Motor neuron (in vitro differentiated cells): ENCODE data around the gene PORCN. TPM values are rescaled to one million over a fixed set of nuclear protein-coding genes. Genes with fewer than 3 reads are reported as not detected.
"Not testable (repeated sequence)": the region's sequence is repeated elsewhere in the genome, so short reads cannot be mapped to it uniquely, and the experiment has no call there.

Experiments
- ATAC-seq, 8 experiments: fragments of 200-7000 bp; cut with Tn5 transposase; replicated peaks in 6 of 8; 2 replicates each; pipeline ENCODE4 v1.8.0; 2021; ENCODE audit warnings: mild to moderate bottlenecking in 8 of 8, moderate library complexity in 8 of 8
- H3K27ac ChIP-seq, 2 donors: fragments of 250-450 bp; sonication (Bioruptor Pico); 2 replicates each; pipeline ENCODE4 v1.9.0; 2021; ENCODE audit warnings: antibody characterized with exemption in 2 of 2, mild to moderate bottlenecking in 2 of 2, moderate library complexity in 1 of 2
- H3K4me1 ChIP-seq, 2 donors: fragments of 250-450 bp; sonication (Bioruptor Pico); replicated peaks in 1 of 2; 2 replicates each; pipeline ENCODE4 v1.6.1; 2021; ENCODE audit warnings: antibody characterized with exemption in 2 of 2, mild to moderate bottlenecking in 2 of 2, moderate library complexity in 1 of 2
- H3K4me3 ChIP-seq, 5 donors: fragments of 250-450 bp; sonication (Bioruptor Pico); 2 replicates each; pipeline ENCODE4 v1.9.0; 2021; ENCODE audit warnings: antibody characterized with exemption in 5 of 5, mild to moderate bottlenecking in 5 of 5, moderate library complexity in 4 of 5
- WGBS, 10 experiments: fragments of 450-650 bp; shearing (Covaris generic); methylation state at CpG; one replicate each; pipeline ENCODE4 v1.0.0; 2022; 5-methylcytosine and 5-hydroxymethylcytosine counted together
- in situ Hi-C, 9 experiments: fragments of 400-800 bp; cut with MboI; loops; one replicate each; pipeline ENCODE4 v1.15.0; 2021; ENCODE audit warnings: low sequenced_read_pairs in 9 of 9, low pct_unique_long_range_greater_than_20kb in 2 of 9; ENCODE audit not compliant: unreplicated experiment in 9 of 9
- total RNA-seq, 8 experiments: library from RNA; unstranded; fragments of 300-600 nt; gene quantifications; 2 replicates each; pipeline versions ENCODE4 v1.2.3 to v1.2.4, GENCODE V29; 2022

PORCN gene
- total RNA-seq, 8 experiments from 2014 or later: 7.7 to 19.5 (median 14.2) TPM

GRCh38 chrX:48539345-48540027, 30.7 kb downstream of the PORCN start, which contains the start of gene TBC1D25:
TSS of gene TBC1D25 (plus strand) at chrX:48539714. CDS start at chrX:48539798, 84 bp downstream.
- peak; percentile 85 to 93 (median 90) for ATAC-seq
- in situ Hi-C loops: no loop called here
- peaks cover 3 to 8% of the 10 kb centered on the region in 2 donors for H3K4me1 ChIP-seq
- H3K4me3 ChIP-seq: peak within 1 kb of the TSS; percentile 49 to 54 (median 52)
- 0 to 40% methylated on average over 1 to 2 of the region's 59 CpGs; no CpG with 5 or more reads in 8 of the 10 experiments for WGBS, 10 experiments
- H3K27ac ChIP-seq: peak within 1 kb of the TSS; percentile 86 to 88

GRCh38 chrX:48540028-48540375, 31.2 kb downstream of the PORCN start:
- H3K4me1 ChIP-seq: peaks cover 3 to 8% of the 10 kb centered on the region in 2 donors
- peak in 2 of 8 experiments; percentile 42 to 45 for ATAC-seq
- in situ Hi-C loops: no loop called here
- H3K4me3 ChIP-seq: peak overlapping the region; percentile 49 to 54 (median 52)
- H3K27ac ChIP-seq: peak overlapping the region; percentile 76 to 83
- WGBS, 10 experiments: 20% methylated on average over 1 of the region's 12 CpGs; no CpG with 5 or more reads in 9 of the 10 experiments

GRCh38 chrX:48540480-48540879, 31.7 kb downstream of the PORCN start:
- Histone ChIP-seq H3K4me1 (peaks cover 3 to 8% of the 10 kb centered on the region in 2 donors), H3K27ac (no peak overlapping the region), H3K4me3 (peak overlapping the region; percentile 49 to 54 (median 52))
- no peak for ATAC-seq
- in situ Hi-C loops: no loop called here
- WGBS, 10 experiments: 47 to 100% (median 75%) methylated on average over 1 to 6 of the region's 7 CpGs; no CpG with 5 or more reads in 4 of the 10 experiments

- in situ Hi-C loops: no loop called here
- Histone ChIP-seq H3K4me3 (no peak overlapping the region), H3K4me1 (peaks cover 3 to 8% of the 10 kb centered on the region in 2 donors), H3K27ac (no peak overlapping the region)
- ATAC-seq: no peak
- WGBS, 10 experiments: 20 to 100% (median 96%) methylated on average over 1 to 4 of the region's 10 CpGs; no CpG with 5 or more reads in 4 of the 10 experiments
These were observed 32.5 kb downstream of the PORCN start for GRCh38 chrX:48541140-48541814.

- WGBS, 10 experiments: 20 to 100% (median 60%) methylated on average over 1 to 3 of the region's 3 CpGs; no CpG with 5 or more reads in 5 of the 10 experiments
- H3K4me3 ChIP-seq: no peak overlapping the region
- in situ Hi-C loops: no loop called here
- H3K27ac ChIP-seq: no peak overlapping the region
- ATAC-seq: no peak
- H3K4me1 ChIP-seq: no peaks in the 10 kb centered on the region
These were observed 40.1 kb downstream of the PORCN start for GRCh38 chrX:48548871-48549270.

- H3K4me3 ChIP-seq, in situ Hi-C loops: not testable (repeated sequence)
- 100% methylated on average over 1 of the region's 9 CpGs; no CpG with 5 or more reads in 9 of the 10 experiments for WGBS, 10 experiments
These were observed 47.0 kb downstream of the PORCN start for GRCh38 chrX:48555731-48556325.

GRCh38 chrX:48558271-48558670, 49.5 kb downstream of the PORCN start:
- 47 to 100% (median 80%) methylated on average over 1 to 4 of the region's 4 CpGs; no CpG with 5 or more reads in 5 of the 10 experiments for WGBS, 10 experiments
- Histone ChIP-seq H3K27ac (no peak overlapping the region), H3K4me1 (no peaks in the 10 kb centered on the region), H3K4me3 (no peak overlapping the region)
- in situ Hi-C loops: no loop called here
- ATAC-seq: peak in 2 of 8 experiments; percentile 39 to 63

More at GRCh38 chrX:48555731-48556325, 47.0 kb downstream of the PORCN start:
- not testable (repeated sequence) for ATAC-seq, H3K27ac ChIP-seq, H3K4me1 ChIP-seq

GRCh38 chrX:48559636-48560035, 50.8 kb downstream of the PORCN start:
- H3K27ac ChIP-seq: no peak overlapping the region
- no peak overlapping the region for H3K4me3 ChIP-seq
- H3K4me1 ChIP-seq: no peaks in the 10 kb centered on the region
- WGBS, 10 experiments: 91% methylated on average over 4 of the region's 24 CpGs; no CpG with 5 or more reads in 9 of the 10 experiments
- ATAC-seq: no peak
- in situ Hi-C loops: no loop called here

- in situ Hi-C loops: no loop called here
- Histone ChIP-seq H3K4me3 (no peak overlapping the region), H3K4me1 (no peaks in the 10 kb centered on the region), H3K27ac (no peak overlapping the region)
- no peak for ATAC-seq
- 66% methylated on average over 7 of the region's 14 CpGs; no CpG with 5 or more reads in 9 of the 10 experiments for WGBS, 10 experiments
These were observed 51.3 kb downstream of the PORCN start for GRCh38 chrX:48560056-48560455.

GRCh38 chrX:48560681-48561080, 51.9 kb downstream of the PORCN start:
- no peaks in the 10 kb centered on the region for H3K4me1 ChIP-seq
- 80 to 100% methylated on average over 1 to 9 of the region's 12 CpGs; no CpG with 5 or more reads in 8 of the 10 experiments for WGBS, 10 experiments
- H3K27ac ChIP-seq: no peak overlapping the region
- no peak overlapping the region for H3K4me3 ChIP-seq
- in situ Hi-C loops: no loop called here
- no peak for ATAC-seq

- no peak for ATAC-seq
- Histone ChIP-seq H3K4me3 (no peak overlapping the region), H3K4me1 (peaks cover 0 to 4% of the 10 kb centered on the region in 2 donors), H3K27ac (no peak overlapping the region)
- 40% methylated on average over 1 of the region's 1 CpG; no CpG with 5 or more reads in 9 of the 10 experiments for WGBS, 10 experiments
- in situ Hi-C loops: no loop called here
These were observed 61.2 kb downstream of the PORCN start for GRCh38 chrX:48569958-48570357.
